GM18858 (cell line): ENCODE measurements around the gene GPR137.

Experiments
- ATAC-seq: cut with Tn5 transposase; IDR thresholded peaks from one replicate; pipeline ENCODE4 v1.9.1; 2021; ENCODE audit not compliant: unreplicated experiment

GPR137 gene

DNA sequence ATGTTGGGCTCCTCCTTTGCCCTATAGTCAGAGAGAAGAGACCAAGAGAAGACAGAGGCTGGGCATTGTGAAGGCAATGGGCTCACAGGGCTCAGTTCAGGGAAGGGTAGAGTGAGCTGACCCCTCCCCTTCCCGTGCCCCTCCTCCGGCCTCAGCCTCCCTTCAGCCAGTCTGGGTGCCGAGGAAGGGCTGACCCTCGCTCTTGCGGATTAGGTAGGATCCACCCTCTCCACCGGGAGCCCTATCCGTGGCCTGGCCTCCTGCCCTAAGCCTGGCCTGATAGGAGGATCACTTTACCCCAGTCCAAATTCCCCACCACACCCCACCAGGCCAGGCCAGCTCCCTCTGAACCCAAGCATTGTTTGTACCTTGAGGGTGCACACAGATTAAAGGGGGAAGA is 37.1 kb upstream of the GPR137 start:
- ATAC-seq = no peak

DNA sequence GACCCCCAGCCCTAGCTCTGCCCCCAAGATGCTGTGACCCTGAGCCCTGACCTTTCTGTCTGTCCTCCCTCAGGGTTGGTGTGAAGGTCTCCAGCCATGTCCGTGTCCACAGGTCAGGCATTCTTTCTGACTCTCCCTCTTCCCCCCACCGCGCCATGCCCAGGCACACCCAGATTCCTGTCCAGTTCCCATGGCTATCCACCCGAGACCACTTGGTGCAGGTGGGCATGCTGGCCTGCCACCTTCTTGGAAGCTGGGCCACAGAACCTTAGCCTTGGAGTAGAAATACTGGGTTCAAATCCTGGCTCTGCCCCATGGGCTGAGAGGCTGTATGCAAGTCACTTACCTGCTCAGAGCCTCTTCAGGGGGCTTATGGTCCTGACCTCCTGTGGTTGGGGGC is 36.6 kb upstream of the GPR137 start:
- no peak for ATAC-seq

GRCh38 chr11:64249563-64250414 is 35.9 kb upstream of the GPR137 start:
- no peak for ATAC-seq

DNA sequence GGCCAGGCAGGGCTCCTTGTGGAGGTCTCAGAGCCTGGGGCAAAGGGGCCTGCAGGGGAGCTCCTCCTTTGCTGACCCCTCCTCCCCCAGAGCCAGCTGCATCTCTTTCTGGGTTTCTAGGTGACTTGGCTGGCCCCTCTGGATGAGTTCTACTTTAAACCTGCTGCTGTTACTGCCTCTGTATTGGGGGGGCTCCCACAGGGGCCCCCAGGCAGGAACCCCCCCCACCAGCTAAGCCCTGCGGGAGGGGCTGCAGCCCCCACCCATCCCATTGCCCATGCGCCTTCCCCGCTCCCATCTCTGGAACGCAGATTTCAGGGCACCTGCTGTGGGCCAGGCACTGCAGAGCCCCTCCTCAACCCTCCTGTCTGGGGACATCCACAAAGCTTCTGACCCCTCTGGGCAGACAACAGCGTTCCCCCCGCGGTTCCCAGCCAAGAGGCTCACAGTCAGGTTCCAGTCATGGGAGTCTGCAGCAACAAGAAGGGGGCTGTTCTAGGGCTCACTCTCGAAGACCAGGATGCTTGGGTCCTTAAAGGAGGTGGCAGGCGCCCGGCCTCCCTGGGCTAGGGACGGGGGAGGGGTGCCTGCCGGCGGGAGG is 35.1 kb upstream of the GPR137 start:
- ATAC-seq = no peak

DNA sequence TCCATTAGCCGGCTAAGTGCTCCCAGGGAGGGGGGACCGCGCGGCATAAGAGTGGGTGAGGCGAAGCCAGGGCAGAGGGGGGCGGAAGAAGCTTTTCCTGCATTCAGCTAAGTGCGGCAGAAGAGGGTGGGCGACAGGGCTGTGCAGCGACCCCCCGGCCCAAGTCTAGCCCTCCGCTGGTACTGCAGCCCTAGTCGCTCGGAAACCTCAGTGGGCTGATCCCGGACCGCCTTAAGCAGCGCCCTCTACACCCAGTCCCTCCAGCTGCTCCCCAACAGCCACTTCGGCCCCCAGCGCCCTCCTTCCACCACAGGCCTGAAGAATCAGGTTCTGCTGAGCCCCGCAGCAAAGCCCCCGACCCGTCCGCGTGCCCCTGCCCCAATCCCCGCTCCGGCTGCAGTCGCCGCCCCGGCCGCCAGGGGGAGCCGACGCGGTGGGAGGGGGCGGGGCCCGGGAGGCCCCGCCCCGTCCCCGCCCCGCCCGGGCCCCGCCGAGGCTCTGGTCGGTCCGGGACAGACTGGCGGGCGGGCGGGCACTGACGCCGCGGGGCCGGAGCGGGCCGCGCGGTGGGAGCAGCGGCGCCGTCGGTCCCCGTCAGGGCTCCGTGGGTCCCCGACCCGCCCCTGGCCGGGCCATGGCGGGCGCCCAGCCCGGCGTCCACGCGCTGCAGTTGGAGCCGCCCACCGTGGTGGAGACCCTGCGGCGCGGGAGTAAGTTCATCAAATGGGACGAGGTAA is 34.5 kb upstream of the GPR137 start, which contains the start of gene PLCB3:
Gene PLCB3, plus strand, starts transcription at position 515 of the 737 bp plus-strand sequence. Its CDS starts 120 bp downstream, at position 635.
- no peak for ATAC-seq

GRCh38 chr11:64251753-64252002 is 34.0 kb upstream of the GPR137 start:
- ATAC-seq = no peak

- ATAC-seq = no peak
Measured at GRCh38 chr11:64252003-64252872, 33.4 kb upstream of the GPR137 start.

DNA sequence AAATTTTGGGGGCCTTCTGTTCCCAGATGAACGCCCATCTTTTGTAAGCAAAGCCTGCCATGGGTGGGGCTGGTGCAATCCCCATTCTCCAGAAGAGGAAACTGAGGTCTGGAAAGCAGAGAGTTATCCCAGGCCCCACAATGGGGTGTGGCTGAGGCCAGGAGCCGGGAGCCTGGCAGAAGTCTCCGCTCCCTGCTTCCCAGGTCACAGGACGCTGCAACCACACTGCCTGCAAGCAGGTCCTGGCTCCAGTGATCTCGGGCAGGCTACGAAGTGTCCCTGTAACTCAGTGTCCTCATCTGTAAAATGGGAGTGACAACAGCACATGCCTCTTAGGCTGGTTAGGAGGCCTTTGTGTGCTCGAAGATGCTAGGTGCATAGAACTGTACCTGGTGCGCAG is 32.6 kb upstream of the GPR137 start:
- ATAC-seq = no peak

DNA sequence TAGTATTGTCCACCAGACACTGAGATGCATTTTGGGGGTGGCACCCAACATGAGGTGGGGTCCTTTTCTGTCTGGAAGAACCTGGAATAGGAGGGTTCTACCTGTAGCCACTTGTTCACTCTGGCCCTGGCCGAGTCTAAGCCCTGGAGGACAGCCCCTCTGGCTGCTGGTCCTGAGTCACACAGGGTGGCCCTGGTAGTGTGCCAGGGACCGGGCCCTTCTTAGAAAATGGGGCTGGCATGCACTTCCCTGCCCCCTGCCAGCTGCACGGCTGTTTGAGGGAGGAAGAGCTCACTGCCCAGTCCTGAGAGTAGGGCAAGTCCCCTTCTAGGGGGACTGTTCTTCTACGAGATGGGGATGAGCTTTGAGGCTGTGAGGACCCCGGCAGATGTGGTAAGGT is 32.2 kb upstream of the GPR137 start:
- ATAC-seq = no peak

- ATAC-seq = no peak
Measured at GRCh38 chr11:64254326-64254725, 31.3 kb upstream of the GPR137 start.

- ATAC-seq = no peak
Measured at GRCh38 chr11:64255135-64256128, 30.2 kb upstream of the GPR137 start.

DNA sequence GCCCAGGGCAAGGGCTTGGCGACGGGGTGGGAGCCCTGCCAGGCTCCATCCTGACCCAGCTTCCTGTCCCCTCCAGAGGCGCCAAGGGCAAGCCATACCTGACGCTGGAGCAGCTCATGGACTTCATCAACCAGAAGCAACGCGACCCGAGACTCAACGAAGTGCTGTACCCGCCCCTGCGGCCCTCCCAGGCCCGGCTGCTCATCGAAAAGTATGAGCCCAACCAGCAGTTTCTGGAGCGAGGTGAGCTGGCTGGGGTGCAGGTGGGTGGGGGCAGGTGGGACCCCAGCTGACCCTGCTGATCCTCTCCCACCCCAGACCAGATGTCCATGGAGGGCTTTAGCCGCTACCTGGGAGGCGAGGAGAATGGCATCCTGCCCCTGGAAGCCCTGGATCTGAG is 29.3 kb upstream of the GPR137 start:
- ATAC-seq = no peak

GRCh38 chr11:64258356-64258755 is 27.3 kb upstream of the GPR137 start:
- ATAC-seq = no peak

- no peak for ATAC-seq
Measured at GRCh38 chr11:64258946-64259532, 26.6 kb upstream of the GPR137 start.

DNA sequence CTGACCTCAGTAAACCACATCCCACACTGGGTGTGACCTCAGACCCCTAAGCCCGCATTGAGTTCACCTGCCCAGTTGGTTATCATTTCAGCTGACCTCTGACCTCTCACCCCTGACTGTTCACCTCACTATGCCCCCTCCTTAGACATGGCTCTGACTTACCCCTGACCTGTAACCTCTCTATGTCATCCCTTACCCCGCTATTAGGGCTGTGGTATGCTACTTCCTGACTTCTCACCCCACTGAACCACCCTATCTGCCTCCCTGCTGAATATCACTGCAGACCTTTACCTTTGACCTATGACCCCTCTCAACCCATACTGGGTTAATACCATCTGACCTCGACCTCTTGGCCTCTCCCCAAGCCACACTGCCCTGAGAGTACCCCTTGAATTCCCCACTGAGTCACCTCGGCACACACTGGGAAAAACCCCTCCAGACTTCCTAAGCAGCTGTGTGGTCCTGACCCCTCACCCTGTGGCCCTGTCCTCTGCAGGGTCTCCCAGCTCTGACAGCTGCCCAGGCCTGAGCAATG is 26.0 kb upstream of the GPR137 start:
- no peak for ATAC-seq

DNA sequence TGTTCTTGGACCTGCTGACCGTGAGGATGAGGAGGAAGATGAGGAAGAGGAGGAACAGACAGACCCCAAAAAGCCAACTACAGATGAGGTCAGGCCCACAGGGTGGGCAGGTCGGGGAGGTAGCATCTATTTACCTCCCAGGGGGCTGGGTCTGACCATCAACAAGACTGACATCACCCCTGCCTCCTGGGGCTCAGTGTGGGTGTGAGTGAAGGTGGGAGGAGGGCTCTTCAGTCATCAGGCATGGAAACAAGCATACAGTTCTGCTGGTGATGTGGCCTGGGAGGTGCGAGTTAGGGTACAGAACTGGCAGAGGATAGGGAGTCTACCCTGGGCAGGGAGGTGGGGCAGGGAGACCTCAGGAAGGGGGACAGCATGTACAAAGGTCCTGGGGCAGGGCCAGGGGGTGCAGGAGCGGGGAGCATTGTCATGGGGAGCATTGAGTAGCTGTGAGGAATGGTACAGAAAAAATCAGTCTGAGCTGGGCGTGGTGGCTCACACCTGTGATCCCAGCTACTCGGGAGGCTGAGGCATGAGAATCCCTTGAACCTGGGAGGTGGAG is 25.4 kb upstream of the GPR137 start:
- ATAC-seq = no peak

- ATAC-seq = no peak
Measured at GRCh38 chr11:64261556-64262080, 24.0 kb upstream of the GPR137 start.

- no peak for ATAC-seq
Measured at GRCh38 chr11:64262271-64263002, 23.2 kb upstream of the GPR137 start.
